GM19239 (cell line): Measurements from ENCODE around the gene SPAG9.

Experiments used
- DNase-seq: peaks from one replicate; pipeline ENCODE4 v3.0.0; 2011; ENCODE audit warnings: low spot score; ENCODE audit not compliant: insufficient read length
- FAIRE-seq: peaks from 2 replicates; lab custom pipeline; 2011; peaks lifted over from hg19 to GRCh38; lab: Jason Lieb, UNC

The SPAG9 gene

GRCh38 chr17:51005768-51006167 lies 114.9 kb downstream of the SPAG9 start:
- FAIRE-seq (no peak), DNase-seq (no peak)

DNA sequence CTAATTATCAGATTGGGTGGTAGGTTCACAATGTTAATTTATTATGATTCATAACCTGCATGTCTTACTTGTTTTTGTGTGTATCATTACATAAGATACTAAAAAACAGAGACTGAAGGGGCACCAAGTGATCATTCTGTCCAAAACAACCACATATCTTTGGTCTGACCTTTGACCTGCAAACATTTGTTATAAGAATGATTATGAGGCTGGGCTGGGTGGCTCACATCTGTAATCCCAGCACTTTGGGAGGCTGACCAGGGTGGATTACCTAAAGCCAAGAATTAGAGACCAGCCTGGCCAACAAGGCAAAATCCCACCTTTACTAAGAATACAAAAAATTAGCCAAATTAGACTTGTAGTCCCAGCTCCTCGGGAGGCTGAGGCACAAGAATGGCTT lies 116.4 kb downstream of the SPAG9 start:
- no peak for DNase-seq
- FAIRE-seq, result no peak

DNA sequence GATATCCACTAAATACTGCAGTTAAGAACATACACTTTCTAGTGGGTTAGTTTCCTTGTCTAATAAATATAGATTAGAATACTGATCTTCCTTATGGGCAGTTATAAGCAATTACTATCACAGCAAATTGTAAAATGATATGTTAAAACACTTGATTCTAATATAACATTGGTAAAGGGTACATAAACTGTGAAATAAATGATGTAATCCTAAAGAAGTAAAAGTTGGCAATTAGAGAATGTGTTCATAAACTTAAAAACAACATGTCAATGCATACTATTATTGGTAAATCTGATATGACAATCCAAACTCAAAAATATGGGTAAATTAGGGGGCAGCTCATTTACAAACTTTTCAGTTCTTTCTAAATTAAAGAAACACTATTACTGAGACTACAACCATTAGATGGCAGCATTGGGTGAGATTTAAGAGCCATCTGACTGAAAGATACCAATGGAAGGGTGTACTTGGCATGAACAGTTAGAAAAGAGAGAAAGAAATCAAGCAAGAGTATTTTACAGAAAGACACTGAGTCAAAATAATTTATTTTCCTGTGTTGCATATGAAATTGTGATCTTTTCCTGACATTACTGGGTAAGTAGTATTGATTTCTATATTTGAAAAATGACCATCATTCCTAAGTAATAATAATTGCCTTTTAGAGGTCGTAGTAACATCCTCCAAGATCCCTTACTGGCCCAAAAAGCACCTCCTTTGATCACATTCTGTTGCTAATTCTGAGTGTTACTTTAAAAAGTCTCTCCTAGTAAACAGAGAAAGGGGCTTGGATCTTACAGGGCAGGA lies 119.6 kb downstream of the SPAG9 start:
- FAIRE-seq, result peak; percentile 72
- peak; percentile 9 for DNase-seq

DNA sequence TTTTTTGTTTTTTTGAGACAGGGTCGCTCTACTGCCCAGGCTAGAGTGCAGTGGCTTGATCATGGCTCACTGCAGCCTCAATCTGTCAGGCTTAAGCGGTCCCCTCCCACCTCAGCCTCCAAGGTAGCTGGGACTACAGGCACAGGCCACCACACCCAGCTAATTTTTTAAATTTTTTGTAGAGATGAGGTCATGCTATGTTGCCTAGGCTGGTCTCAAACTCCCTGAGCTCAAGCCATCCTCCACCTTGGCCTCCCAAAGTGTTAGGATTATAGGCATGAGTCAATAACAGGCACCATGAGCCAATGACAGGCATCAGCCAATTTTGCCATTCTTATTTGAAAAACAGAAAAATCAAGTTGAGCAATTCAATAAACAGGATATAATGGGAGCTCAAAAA lies 125.0 kb downstream of the SPAG9 start:
- DNase-seq, result no peak
- FAIRE-seq, result no peak

- FAIRE-seq (no peak), DNase-seq (no peak)
These were observed 127.1 kb downstream of the SPAG9 start for GRCh38 chr17:50993544-50993943.

DNA sequence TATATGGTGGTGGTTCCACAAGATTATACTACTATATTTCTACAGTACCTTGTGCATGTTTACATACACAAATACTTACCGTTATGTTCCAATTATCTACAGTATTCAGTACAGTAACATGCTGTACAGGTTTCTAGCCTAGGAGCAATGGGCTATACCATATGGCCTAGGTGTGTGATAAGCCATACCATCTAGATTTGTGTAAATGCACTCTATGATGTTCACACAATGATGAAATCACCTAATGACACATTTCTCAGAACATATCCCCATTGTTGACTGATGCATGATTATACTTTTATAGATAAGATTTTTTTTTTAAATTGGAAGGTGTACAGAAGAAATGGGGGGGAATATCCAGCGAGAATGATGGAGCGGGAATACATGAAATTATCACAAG lies 131.5 kb downstream of the SPAG9 start:
- FAIRE-seq (no peak), DNase-seq (no peak)

DNA sequence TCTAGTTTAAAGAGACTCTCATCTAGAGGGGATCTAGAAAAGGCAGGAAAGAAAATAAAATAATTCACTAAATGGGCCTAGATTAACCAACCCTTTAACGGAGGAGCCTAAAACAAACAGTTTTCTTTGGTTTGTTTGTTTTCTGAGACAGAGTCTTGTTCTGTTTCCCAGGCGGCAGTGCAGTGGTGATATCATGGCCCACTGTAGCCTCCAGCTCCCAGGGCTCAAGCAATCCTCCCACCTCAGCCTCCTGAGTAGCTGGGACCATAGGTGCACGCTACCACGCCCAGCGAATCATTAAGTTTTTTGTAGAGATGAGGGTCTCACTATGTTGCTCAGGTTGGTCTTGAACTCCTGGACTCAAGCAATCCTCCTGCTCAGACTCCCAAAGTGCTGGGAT lies 132.2 kb downstream of the SPAG9 start:
- DNase-seq (no peak), FAIRE-seq (no peak)

DNA sequence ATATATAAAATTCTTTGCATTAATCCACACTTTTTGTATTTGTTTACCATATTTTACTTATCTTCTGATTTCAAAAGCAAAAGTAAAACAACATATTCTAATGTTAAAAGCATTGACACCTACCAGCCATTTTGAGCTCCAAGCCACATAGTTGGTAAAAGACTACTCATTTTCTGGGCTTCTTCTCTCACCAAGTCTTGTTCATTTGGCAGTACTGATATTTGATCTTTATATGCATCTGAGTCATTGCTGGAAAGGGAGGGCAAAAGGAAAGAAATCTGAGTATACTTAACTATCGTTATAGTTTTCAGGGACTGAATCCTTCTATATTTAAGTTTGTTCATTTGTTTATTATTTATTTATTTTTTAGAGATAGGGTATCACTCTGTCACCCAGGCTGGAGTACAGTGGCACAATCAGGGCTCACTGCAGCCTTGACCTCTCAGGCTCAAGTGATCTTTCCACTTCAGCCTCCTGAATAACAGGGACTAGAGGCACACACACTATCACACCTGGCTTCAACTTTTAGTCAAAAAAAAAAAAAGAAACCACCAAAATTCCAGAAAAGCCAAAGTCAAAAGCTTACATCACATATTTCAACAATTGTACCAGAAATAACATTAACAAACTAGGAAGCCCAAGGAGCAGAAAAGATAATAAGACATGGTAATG lies 133.5 kb downstream of the SPAG9 start:
- DNase-seq (no peak), FAIRE-seq (no peak)

- FAIRE-seq (no peak), DNase-seq (no peak)
These were observed 139.4 kb downstream of the SPAG9 start for GRCh38 chr17:50981279-50981678.

- DNase-seq (no peak), FAIRE-seq (no peak)
These were observed 141.1 kb downstream of the SPAG9 start for GRCh38 chr17:50979524-50979927.

GRCh38 chr17:50977487-50978159 lies 143.0 kb downstream of the SPAG9 start:
- FAIRE-seq, result no peak

DNA sequence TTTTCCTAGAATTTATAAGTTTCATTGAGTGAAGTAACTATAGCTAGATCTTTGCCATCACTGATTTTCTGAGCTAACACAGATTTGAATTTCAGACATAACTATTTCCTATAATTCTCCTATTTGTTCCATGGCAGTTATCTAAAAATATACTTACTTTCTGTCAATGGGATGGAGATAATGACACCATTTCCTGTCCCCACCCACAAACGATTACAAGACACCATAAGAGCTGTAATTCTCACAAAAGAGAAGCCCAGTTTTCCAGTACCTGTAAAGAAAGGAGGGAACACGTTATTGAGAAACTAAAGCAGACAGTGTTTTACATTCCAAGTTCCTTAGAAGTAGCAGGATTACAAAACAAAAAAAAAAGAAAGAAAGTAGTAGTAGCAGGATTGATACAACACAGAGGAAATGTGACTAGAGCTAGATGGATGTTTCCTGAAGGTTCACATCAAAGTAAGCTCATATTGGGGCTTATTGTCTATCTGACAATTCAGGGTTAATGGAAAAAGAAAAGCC lies 143.7 kb downstream of the SPAG9 start:
- DNase-seq, result no peak
- FAIRE-seq, result no peak

More at GRCh38 chr17:50977487-50978159, 143.0 kb downstream of the SPAG9 start:
- no peak for DNase-seq

DNA sequence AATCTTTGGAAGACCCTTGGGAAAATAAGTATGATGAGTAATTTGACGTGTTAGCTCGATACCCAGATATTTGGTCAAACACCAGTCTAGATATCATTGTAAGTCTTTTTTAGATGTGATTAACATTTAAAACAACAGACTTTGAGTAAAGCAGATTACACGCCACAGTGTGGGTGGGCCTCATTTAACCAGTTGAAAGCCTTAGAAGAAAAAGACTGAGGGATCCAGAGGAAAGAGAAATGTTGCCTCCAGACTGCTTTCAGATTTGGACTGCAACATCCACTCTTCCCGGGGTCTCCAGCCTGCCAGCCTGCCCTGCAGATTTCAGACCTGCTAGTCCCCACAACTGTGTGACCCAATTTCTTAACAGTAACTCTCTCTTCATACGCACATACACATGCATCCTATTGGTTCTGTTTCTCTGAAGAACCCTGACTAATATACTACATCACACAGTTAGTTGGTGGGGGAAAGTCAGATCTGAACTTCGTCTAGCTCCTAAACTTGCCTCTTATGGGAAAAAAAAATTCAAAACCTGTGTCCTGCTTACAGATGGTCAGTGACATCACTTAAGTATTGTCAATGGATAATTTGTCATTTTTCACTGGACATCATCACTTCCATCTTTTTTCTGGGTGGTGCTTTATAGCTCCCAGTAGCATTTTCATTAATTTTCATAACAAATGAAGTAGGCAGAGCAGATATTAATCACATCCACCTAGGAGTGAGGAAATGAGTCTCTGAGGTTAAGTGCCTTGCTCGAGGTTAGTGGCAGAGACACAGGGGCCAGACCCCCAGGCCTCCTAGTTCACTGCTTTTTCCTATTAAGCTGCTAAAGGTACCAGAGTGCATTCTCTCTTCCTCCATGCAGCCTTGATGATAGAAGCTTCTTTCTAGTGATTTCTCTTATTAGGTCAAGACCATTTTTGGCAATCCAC lies 146.8 kb downstream of the SPAG9 start:
- FAIRE-seq, result no peak
- no peak for DNase-seq

GRCh38 chr17:50972577-50972976 lies 148.1 kb downstream of the SPAG9 start:
- no peak for DNase-seq
- no peak for FAIRE-seq

GRCh38 chr17:50967795-50968194 lies 152.9 kb downstream of the SPAG9 start:
- DNase-seq, result no peak
- FAIRE-seq, result no peak

- FAIRE-seq (no peak), DNase-seq (no peak)
These were observed 154.5 kb downstream of the SPAG9 start for GRCh38 chr17:50966163-50966666.

GRCh38 chr17:50963139-50963538 lies 157.5 kb downstream of the SPAG9 start:
- FAIRE-seq (no peak), DNase-seq (no peak)

DNA sequence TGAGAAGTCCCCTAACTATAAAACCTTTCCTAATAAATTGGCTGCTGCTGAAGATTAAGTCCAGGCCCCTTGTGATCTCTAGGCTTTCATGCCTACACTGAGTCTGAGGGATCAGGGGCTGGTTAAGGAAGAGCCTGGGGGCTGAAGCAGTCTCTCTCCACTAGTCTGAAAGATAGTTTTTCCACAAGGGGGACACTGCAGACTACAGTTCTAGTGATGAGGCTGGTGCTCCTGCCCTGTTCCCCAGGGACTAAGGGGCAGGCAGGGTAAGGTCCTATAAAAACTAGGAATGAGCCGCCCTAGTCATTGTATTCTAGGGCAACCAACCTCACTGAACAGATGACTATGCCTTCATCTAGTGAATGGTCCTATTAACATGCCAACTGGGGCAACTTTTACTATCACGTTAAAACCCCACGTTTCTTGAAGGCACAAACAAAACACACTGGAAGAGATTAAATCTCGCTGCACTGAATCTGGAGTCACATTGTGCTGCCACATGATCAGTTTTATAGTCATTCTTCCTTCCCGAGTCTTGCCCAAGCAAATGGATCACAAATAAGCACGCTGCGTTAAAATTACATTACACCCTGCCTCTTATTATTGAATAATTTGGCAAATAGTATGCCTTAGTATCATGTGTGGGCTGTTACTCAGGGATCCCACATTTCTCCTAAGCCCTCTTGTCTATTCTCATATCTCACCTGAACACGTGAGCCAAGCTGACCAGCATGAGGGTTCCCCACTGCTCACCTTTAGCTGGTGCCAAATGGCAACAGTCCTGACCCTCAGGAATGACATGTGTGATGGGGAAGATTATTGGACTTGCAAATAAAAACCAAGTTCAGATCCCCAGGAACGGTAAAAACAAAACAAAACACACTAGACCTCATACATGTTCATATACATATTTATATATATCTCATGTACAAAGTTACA lies 159.1 kb downstream of the SPAG9 start:
- no peak for FAIRE-seq

DNA sequence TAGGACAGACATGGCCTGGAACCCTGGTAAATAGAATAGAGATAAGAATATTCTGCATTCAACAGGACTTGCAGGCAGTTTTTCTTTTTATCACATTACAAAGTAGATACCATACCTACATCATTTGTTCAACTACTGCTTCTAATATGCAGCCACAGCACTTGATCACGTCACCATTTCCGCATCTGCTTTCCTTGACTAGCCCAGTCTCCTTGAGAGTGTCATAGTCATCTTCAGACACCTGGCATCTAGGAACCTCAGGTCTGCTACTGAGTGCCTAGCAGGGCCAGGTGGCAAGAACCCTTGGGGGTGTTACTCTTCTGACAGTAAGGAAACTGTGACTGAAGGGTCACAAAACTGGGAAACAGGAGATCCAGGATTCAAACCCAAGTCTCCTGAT lies 161.3 kb downstream of the SPAG9 start:
- DNase-seq (no peak), FAIRE-seq (no peak)

More for the DNA sequence above, 159.1 kb downstream of the SPAG9 start:
- DNase-seq, result no peak
